H9 (cell line): ENCODE results near the gene LTBP4. TPM values are rescaled to one million over a fixed set of nuclear protein-coding genes. Genes with fewer than 3 reads are reported as not detected.

ENCODE experiments used
- DNase-seq: peaks from one replicate; pipeline ENCODE4 v3.0.0-alpha.2; 2017
- H2AFZ ChIP-seq: one replicate; pipeline ENCODE4 v1.6.1; 2013; ENCODE audit warnings: mild to moderate bottlenecking, low read length, control low read depth, moderate library complexity
- H2AK5ac ChIP-seq: 2 replicates; pipeline ENCODE4 v1.6.1; 2013; ENCODE audit warnings: low read length, control low read depth, mixed read lengths; ENCODE audit not compliant: insufficient read length
- H2BK120ac ChIP-seq: one replicate; pipeline ENCODE4 v1.6.1; 2013; ENCODE audit warnings: low read depth, mild to moderate bottlenecking, low read length, control low read depth, inconsistent platforms; ENCODE audit not compliant: poor library complexity, severe bottlenecking
- H2BK12ac ChIP-seq: 2 replicates; pipeline ENCODE4 v1.6.1; 2013; ENCODE audit warnings: low read length, control low read depth, mixed read lengths, low read depth; ENCODE audit not compliant: insufficient read length
- H2BK15ac ChIP-seq: 2 replicates; pipeline ENCODE4 v1.6.1; 2013; ENCODE audit warnings: low read depth, low read length, control low read depth
- H2BK20ac ChIP-seq: one replicate; pipeline ENCODE4 v1.6.1; 2013; ENCODE audit warnings: low read depth, mild to moderate bottlenecking, low read length, control low read depth, inconsistent platforms; ENCODE audit not compliant: poor library complexity, severe bottlenecking
- H2BK5ac ChIP-seq: 2 replicates; pipeline ENCODE4 v1.6.1; 2013; ENCODE audit warnings: low read length, control low read depth, mixed read lengths; ENCODE audit not compliant: insufficient read length
- H3K14ac ChIP-seq: 2 replicates; pipeline ENCODE4 v1.6.1; 2013; ENCODE audit warnings: low read length, control low read depth; ENCODE audit not compliant: insufficient read depth
- H3K18ac ChIP-seq: 2 replicates; pipeline ENCODE4 v1.6.1; 2013; ENCODE audit warnings: low read depth, mild to moderate bottlenecking, mixed read lengths, low read length, control low read depth; ENCODE audit not compliant: insufficient read length
- H3K23ac ChIP-seq: 2 replicates; pipeline ENCODE4 v1.6.1; 2013; ENCODE audit warnings: low read length, control low read depth, mixed read lengths, low read depth; ENCODE audit not compliant: insufficient read length
- H3K23me2 ChIP-seq: 2 replicates; pipeline ENCODE4 v1.6.1; 2013; ENCODE audit warnings: low read depth, mild to moderate bottlenecking, mixed read lengths, low read length, control low read depth; ENCODE audit not compliant: insufficient read length, poor library complexity, severe bottlenecking
- H3K27ac ChIP-seq: 2 replicates; pipeline ENCODE4 v1.5.1; 2013; ENCODE audit warnings: low read length, control low read depth, mixed read lengths, low read depth; ENCODE audit not compliant: insufficient read length
- H3K27me3 ChIP-seq: 2 replicates; pipeline ENCODE4 v1.6.1; 2013; ENCODE audit warnings: low read length, control low read depth, inconsistent platforms; ENCODE audit not compliant: insufficient read depth
- H3K4ac ChIP-seq: 2 replicates; pipeline ENCODE4 v1.6.1; 2013; ENCODE audit warnings: low read depth, mild to moderate bottlenecking, control low read depth, inconsistent platforms, low read length, moderate library complexity
- H3K4me1 ChIP-seq: 2 replicates; pipeline ENCODE4 v1.6.1; 2013; ENCODE audit warnings: low read length, control low read depth, inconsistent platforms; ENCODE audit not compliant: insufficient read depth
- H3K4me2 ChIP-seq: 2 replicates; pipeline ENCODE4 v1.6.1; 2013; ENCODE audit warnings: low read length, control low read depth, mixed read lengths; ENCODE audit not compliant: insufficient read length, insufficient read depth
- H3K56ac ChIP-seq: 2 replicates; pipeline ENCODE4 v1.6.1; 2013; ENCODE audit warnings: low read depth, mild to moderate bottlenecking, mixed read lengths, low read length, control low read depth; ENCODE audit not compliant: insufficient read length
- H3K79me1 ChIP-seq: 2 replicates; pipeline ENCODE4 v1.6.1; 2013; ENCODE audit warnings: low read depth, mild to moderate bottlenecking, moderate library complexity, low read length, control low read depth, inconsistent platforms; ENCODE audit not compliant: insufficient read depth, poor library complexity, severe bottlenecking
- H3K79me2 ChIP-seq: 2 replicates; pipeline ENCODE4 v1.6.1; 2013; ENCODE audit warnings: low read length, control low read depth, inconsistent platforms; ENCODE audit not compliant: insufficient read depth
- H3K9ac ChIP-seq: 2 replicates; pipeline ENCODE4 v1.6.1; 2013; ENCODE audit warnings: low read length, control low read depth, mixed read lengths; ENCODE audit not compliant: insufficient read length; ENCODE audit errors: extremely low read depth
- H3K9me3 ChIP-seq: one replicate; pipeline ENCODE4 v1.6.1; 2013; ENCODE audit warnings: low read depth, low read length, inconsistent platforms; ENCODE audit not compliant: control insufficient read depth
- H3T11ph ChIP-seq: one replicate; pipeline ENCODE4 v1.6.1; 2013; ENCODE audit warnings: mild to moderate bottlenecking, low read length, control low read depth, inconsistent platforms
- H4K20me1 ChIP-seq: one replicate; pipeline ENCODE4 v1.6.1; 2013; ENCODE audit not compliant: control insufficient read depth, insufficient read length, insufficient read depth
- H4K5ac ChIP-seq: 2 replicates; pipeline ENCODE4 v1.6.1; 2013; ENCODE audit warnings: low read depth, mild to moderate bottlenecking, mixed read lengths, low read length, control low read depth; ENCODE audit not compliant: insufficient read length
- H4K8ac ChIP-seq: replicated peaks from 2 replicates; pipeline ENCODE4 v1.6.1; 2013; ENCODE audit warnings: low read length, control low read depth, mixed read lengths, low read depth; ENCODE audit not compliant: insufficient read length
- H4K91ac ChIP-seq: 2 replicates; pipeline ENCODE4 v1.6.1; 2013; ENCODE audit warnings: low read depth, mild to moderate bottlenecking, moderate library complexity, mixed read lengths, low read length, control low read depth; ENCODE audit not compliant: insufficient read length
- H3K27ac Mint-ChIP-seq, 3 experiments: 2 replicates in 2 of 3; 3 replicates in 1 of 3; pipeline ENCODE4 v1.8.0; 2020 to 2021; ENCODE audit warnings: mixed read lengths in 3 of 3, mild to moderate bottlenecking in 1 of 3, moderate library complexity in 1 of 3
- H3K27me3 Mint-ChIP-seq: 2 replicates; pipeline ENCODE4 v1.8.0; 2021; ENCODE audit warnings: low read depth, mild to moderate bottlenecking, moderate library complexity, mixed read lengths
- H3K36me3 Mint-ChIP-seq, 3 experiments: 2 replicates in 2 of 3; 3 replicates in 1 of 3; pipeline ENCODE4 v1.8.0; 2020 to 2021; ENCODE audit warnings: low read depth in 3 of 3, mixed read lengths in 3 of 3; ENCODE audit not compliant: insufficient read depth in 1 of 3
- H3K4me1 Mint-ChIP-seq, 2 experiments: 2 replicates each; pipeline ENCODE4 v1.8.0; 2020; ENCODE audit warnings: mixed read lengths in 2 of 2
- H3K4me3 Mint-ChIP-seq, 2 experiments: 2 replicates in 1 of 2; 3 replicates in 1 of 2; pipeline ENCODE4 v1.8.0; 2020 to 2021; ENCODE audit warnings: mild to moderate bottlenecking in 2 of 2, mixed read lengths in 2 of 2, moderate library complexity in 1 of 2
- H3K9me3 Mint-ChIP-seq, 2 experiments: 2 replicates in 1 of 2; 3 replicates in 1 of 2; pipeline ENCODE4 v1.8.0; 2020; ENCODE audit warnings: mild to moderate bottlenecking in 2 of 2, mixed read lengths in 2 of 2, moderate library complexity in 1 of 2
- CTCF ChIP-seq: fragments of 200-600 bp; sonication (generic); conservative IDR thresholded peaks from 3 replicates; pipeline ENCODE4 v1.8.0; 2021; ENCODE audit warnings: antibody characterized with exemption, mild to moderate bottlenecking
- WGBS: extraction: QIAGEN DNeasy Blood & Tissue Kit; methylation state at CpG from one replicate; pipeline ENCODE4 v1.1.7; 2013; ENCODE audit warnings: missing lambda C conversion rate, low lambda C conversion rate, mixed read lengths; ENCODE audit not compliant: insufficient read length; ENCODE audit errors: extremely low coverage; 5-methylcytosine and 5-hydroxymethylcytosine counted together
- total RNA-seq: library from RNA; stranded (reverse); gene quantifications from 2 replicates; pipeline ENCODE4 v1.2.1, GENCODE V29; 2021

The LTBP4 gene
- total RNA-seq, 1 experiment from 2014 or later: 129 TPM

- Histone ChIP-seq H3K9me3 (no peaks in the 10 kb centered on the region), H4K91ac (no peak overlapping the region), H2BK120ac (no peak overlapping the region), H2AFZ (no peak overlapping the region), H3K27ac (no peak overlapping the region), H3K23me2 (peaks cover 14% of the 10 kb centered on the region), H3K4ac (no peak overlapping the region), H3T11ph (no peak overlapping the region), H3K18ac (no peak overlapping the region), H4K5ac (no peak overlapping the region), H3K79me1 (no peaks in the 10 kb centered on the region), H3K23ac (no peak overlapping the region), H3K4me1 (peaks cover 4% of the 10 kb centered on the region), H2BK12ac (no peak overlapping the region), H2BK20ac (no peak overlapping the region), H2AK5ac (no peak overlapping the region), H3K14ac (no peak overlapping the region), H4K8ac (no peak overlapping the region), H4K20me1 (no peaks in the 10 kb centered on the region), H3K56ac (no peak overlapping the region), H2BK15ac (no peak overlapping the region), H3K79me2 (no peaks in the 10 kb centered on the region), H2BK5ac (no peak overlapping the region), H3K9ac (no peak overlapping the region), H3K4me2 (peak overlapping the region; percentile 68), H3K27me3 (peaks cover 10% of the 10 kb centered on the region; the same call in 1 of the 2 replicates)
- Mint-ChIP-seq H3K9me3 (no peaks in the 10 kb centered on the region; a peak in 1 of 5 replicates), H3K4me1 (peaks cover 35 to 61% of the 10 kb centered on the region in 2 experiments), H3K27ac (no peak overlapping the region), H3K36me3 (peaks cover 2 to 7% (median 6%) of the 10 kb centered on the region in 3 experiments; a peak in 6 of 7 replicates), H3K4me3 (peak overlapping the region; percentile 61 to 78), H3K27me3 (peaks cover 61% of the 10 kb centered on the region)
- WGBS: no CpG with 5 or more reads among the region's 29 CpGs
- DNase-seq: peak; percentile 38
- TF ChIP-seq CTCF: no peak
These were observed 3.6 kb downstream of the LTBP4 start for GRCh38 chr19:40604647-40605215.
